ENCODE data around the gene ABTB2. TPM values are rescaled to one million over a fixed set of nuclear protein-coding genes. Genes with fewer than 3 reads are reported as not detected.
A peak's percentile ranks its signal among the peaks of the same experiment; 100 is the strongest.

The ABTB2 gene
- total and polyA plus RNA-seq, 10 of the 15 experiments (the other 5 are each of a cell fraction or from before 2014, with no cell fraction given), result 0.13 to 2.1 (median 0.72) TPM

DNA sequence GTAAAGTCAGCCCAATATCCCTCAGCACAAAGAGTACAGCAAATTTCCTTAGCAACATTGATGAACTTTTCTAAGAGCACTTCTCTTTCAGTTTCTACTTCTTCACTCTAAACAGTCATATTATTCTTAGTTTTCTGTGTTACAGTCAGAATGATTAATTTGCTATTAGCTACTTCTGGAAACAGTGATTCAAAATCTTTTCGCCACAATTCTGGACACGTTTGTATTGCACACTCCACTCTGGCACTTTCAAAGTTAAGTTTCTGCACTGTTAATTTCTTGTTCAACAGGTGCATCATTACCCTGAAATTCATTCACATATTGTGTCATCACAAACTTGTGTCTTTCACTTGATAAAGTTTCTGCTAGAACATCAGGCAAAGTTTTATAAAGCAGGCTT, 22.5 kb downstream of the ABTB2 start:
- Histone ChIP-seq H3K79me2 (ENCODE audit: control insufficient read depth, insufficient read depth, low read length) (no peaks in the 10 kb centered on the region; the same call in 1 of the 2 replicates), H2AFZ (ENCODE audit: control insufficient read depth, low read depth, low read length) (peak overlapping the region; percentile 42; the same call in 1 of the 2 replicates), H3K4me1 (ENCODE audit: control insufficient read depth, insufficient read depth, low read length) (peaks cover 8% of the 10 kb centered on the region), H3K4me3 (no peak overlapping the region; the same call in 1 of the 2 replicates), H3K9ac (ENCODE audit: control insufficient read depth, insufficient read depth, low read length) (no peak overlapping the region), H3K9me3 (replicated peaks; ENCODE audit: control insufficient read depth, insufficient read depth, low read length) (no peaks in the 10 kb centered on the region), H3K4me2 (ENCODE audit: control insufficient read depth, insufficient read depth) (peak overlapping the region; percentile 28), H3K36me3 (ENCODE audit: control insufficient read depth in 2 of 2, insufficient read depth in 2 of 2, low read length in 1 of 2) (no peaks in the 10 kb centered on the region), H3K27me3 (replicated peaks in 1 of 2; ENCODE audit: control insufficient read depth in 2 of 2, insufficient read depth in 2 of 2, low read length in 1 of 2) (no peaks in the 10 kb centered on the region), H3K27ac (ENCODE audit: control insufficient read depth, insufficient read depth) (no peak overlapping the region), H4K20me1 (ENCODE audit: control insufficient read depth, insufficient read depth) (no peaks in the 10 kb centered on the region)
- ChIA-PET POLR2A (no interaction called here), SMC1A (ENCODE audit: uncharacterized antibody, unreplicated experiment) (interaction anchor here (1.0 to 1.6 kb wide), 7 partner anchors 15 to 161 kb away, joined by 3 to 7 read pairs (median 4); partner anchors contain the start of gene ABTB2), RAD21 (ENCODE audit: unreplicated experiment) (interaction anchor here (0.7 to 1.2 kb wide), 2 partner anchors 33 to 161 kb away, joined by 3 read pairs; no protein-coding TSS in a partner anchor), CTCF (interaction anchor here (1.0 kb wide), 1 partner anchor 19 kb away, joined by 5 read pairs; no protein-coding TSS in a partner anchor)
- 25% methylated on average over 2 of the region's 2 CpGs for whole genome bisulfite sequencing (ENCODE audit: insufficient coverage, insufficient replicate concordance, low lambda C conversion rate, missing lambda C conversion rate)
- no peak for TF ChIP-seq POLR2AphosphoS5 (IDR thresholded peaks at IDR 0.05; ENCODE audit: low read length)
- no peak for TF ChIP-seq NFYB (IDR thresholded peaks at IDR 0.05; ENCODE audit: insufficient read depth, low read depth, low read length)
- no peak for TF ChIP-seq PAX5 (IDR thresholded peaks at IDR 0.05; ENCODE audit: borderline replicate concordance, low read depth, low read length)
- peak; percentile 36; the same call in 1 of the 2 replicates for TF ChIP-seq JUNB (IDR thresholded peaks at IDR 0.05)
- TF ChIP-seq, protein P1, sequence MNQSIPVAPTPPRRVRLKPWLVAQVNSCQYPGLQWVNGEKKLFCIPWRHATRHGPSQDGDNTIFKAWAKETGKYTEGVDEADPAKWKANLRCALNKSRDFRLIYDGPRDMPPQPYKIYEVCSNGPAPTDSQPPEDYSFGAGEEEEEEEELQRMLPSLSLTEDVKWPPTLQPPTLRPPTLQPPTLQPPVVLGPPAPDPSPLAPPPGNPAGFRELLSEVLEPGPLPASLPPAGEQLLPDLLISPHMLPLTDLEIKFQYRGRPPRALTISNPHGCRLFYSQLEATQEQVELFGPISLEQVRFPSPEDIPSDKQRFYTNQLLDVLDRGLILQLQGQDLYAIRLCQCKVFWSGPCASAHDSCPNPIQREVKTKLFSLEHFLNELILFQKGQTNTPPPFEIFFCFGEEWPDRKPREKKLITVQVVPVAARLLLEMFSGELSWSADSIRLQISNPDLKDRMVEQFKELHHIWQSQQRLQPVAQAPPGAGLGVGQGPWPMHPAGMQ (IDR thresholded peaks at IDR 0.05; ENCODE audit: borderline replicate concordance), result no peak
- no peak for TF ChIP-seq BACH1 (IDR thresholded peaks at IDR 0.05; ENCODE audit: borderline replicate concordance)
- TF ChIP-seq TCF3 (IDR thresholded peaks at IDR 0.05; ENCODE audit: borderline replicate concordance, insufficient read depth, low read depth, low read length), result no peak
- TF ChIP-seq MYB (IDR thresholded peaks at IDR 0.05; ENCODE audit: borderline replicate concordance, low read depth, low read length), result no peak
- no peak for TF ChIP-seq KLF5 (IDR thresholded peaks at IDR 0.05; ENCODE audit: partially characterized antibody)
- no peak for DNase-seq (ENCODE audit: low read depth, low spot score)
- intact Hi-C loops (cut with micrococcal nuclease; ENCODE audit: unreplicated experiment) (no loop called here), in situ Hi-C loops (cut with MboI) (no loop called here)
- no peak for FAIRE-seq
- BruUV-seq (replicated peaks), result no TSS peak
- peak; percentile 10; the same call in 2 of the 3 replicates for ATAC-seq
